T-helper 2 cell treated with Interferon-gamma antibody and Interleukin-4, amounts not matched to agents 100 ng/mL and 5 ng/mL, for 36 hours (primary cell): ENCODE results near the gene DMRTC1B. TPM values are rescaled to one million over a fixed set of nuclear protein-coding genes. Genes with fewer than 3 reads are reported as not detected.
"Not testable (repeated sequence)": the region's sequence is repeated elsewhere in the genome, so short reads cannot be mapped to it uniquely, and the experiment has no call there.

Experiments
- intact Hi-C: fragments of 100-400 bp; cut with micrococcal nuclease; formaldehyde crosslinking; loops from one replicate; pipeline ENCODE4 v1.15.1; 2023
- total RNA-seq: library from RNA; stranded (reverse); gene quantifications from 2 replicates; pipeline ENCODE4 v1.2.3, GENCODE V29; 2022

Gene DMRTC1B
- total RNA-seq, result not detected in 2 replicates

GRCh38 chrX:72776653-72777466 lies at the start of gene DMRTC1B:
DMRTC1B (plus strand) TSS chrX:72776890; CDS start chrX:72845136, 68,246 bp downstream.
- intact Hi-C loops, result not testable (repeated sequence)

- intact Hi-C loops, result no loop called here
Measured at GRCh38 chrX:72727846-72728245, 48.8 kb upstream of the DMRTC1B start.

GRCh38 chrX:72733636-72734035 lies 43.1 kb upstream of the DMRTC1B start:
- intact Hi-C loops, result not testable (repeated sequence)

- intact Hi-C loops, result no loop called here
Measured at GRCh38 chrX:72735561-72735960, 41.1 kb upstream of the DMRTC1B start.

GRCh38 chrX:72745546-72745945 lies 31.1 kb upstream of the DMRTC1B start:
- intact Hi-C loops, result not testable (repeated sequence)

- intact Hi-C loops, result not testable (repeated sequence)
Measured at GRCh38 chrX:72748545-72748944, 28.1 kb upstream of the DMRTC1B start.

GRCh38 chrX:72760454-72760853 lies 16.2 kb upstream of the DMRTC1B start:
- intact Hi-C loops, result not testable (repeated sequence)

- intact Hi-C loops, result not testable (repeated sequence)
Measured at GRCh38 chrX:72777467-72777790, 739 bp downstream of the DMRTC1B start.

- intact Hi-C loops, result not testable (repeated sequence)
Measured at GRCh38 chrX:72778146-72778545, 1.5 kb downstream of the DMRTC1B start.

GRCh38 chrX:72782560-72782959 lies 5.9 kb downstream of the DMRTC1B start, which contains the start of gene FAM236B:
FAM236B (minus strand) TSS chrX:72782660; CDS start chrX:72782560, 100 bp downstream.
- intact Hi-C loops, result not testable (repeated sequence)

GRCh38 chrX:72783365-72783936 lies 6.8 kb downstream of the DMRTC1B start:
- intact Hi-C loops, result not testable (repeated sequence)

- intact Hi-C loops, result not testable (repeated sequence)
Measured at GRCh38 chrX:72783964-72784363, 7.3 kb downstream of the DMRTC1B start.

GRCh38 chrX:72788142-72788541 lies 11.5 kb downstream of the DMRTC1B start:
- intact Hi-C loops, result not testable (repeated sequence)

GRCh38 chrX:72790390-72790789 lies 13.7 kb downstream of the DMRTC1B start:
- intact Hi-C loops, result not testable (repeated sequence)

GRCh38 chrX:72808110-72808509 lies 31.4 kb downstream of the DMRTC1B start, which contains the start of gene FAM236D:
FAM236D (minus strand) TSS chrX:72808210; CDS start chrX:72808110, 100 bp downstream.
- intact Hi-C loops, result not testable (repeated sequence)

GRCh38 chrX:72830701-72831100 lies 54.0 kb downstream of the DMRTC1B start:
- intact Hi-C loops, result not testable (repeated sequence)

GRCh38 chrX:72837532-72837931 lies 60.8 kb downstream of the DMRTC1B start:
- intact Hi-C loops, result not testable (repeated sequence)

- intact Hi-C loops, result not testable (repeated sequence)
Measured at GRCh38 chrX:72882898-72883297, 106.2 kb downstream of the DMRTC1B start.

GRCh38 chrX:72889740-72890139 lies 113.0 kb downstream of the DMRTC1B start:
- intact Hi-C loops, result not testable (repeated sequence)
